Measurements from ENCODE around the gene AADACL2.

- TF ChIP-seq, protein P1, sequence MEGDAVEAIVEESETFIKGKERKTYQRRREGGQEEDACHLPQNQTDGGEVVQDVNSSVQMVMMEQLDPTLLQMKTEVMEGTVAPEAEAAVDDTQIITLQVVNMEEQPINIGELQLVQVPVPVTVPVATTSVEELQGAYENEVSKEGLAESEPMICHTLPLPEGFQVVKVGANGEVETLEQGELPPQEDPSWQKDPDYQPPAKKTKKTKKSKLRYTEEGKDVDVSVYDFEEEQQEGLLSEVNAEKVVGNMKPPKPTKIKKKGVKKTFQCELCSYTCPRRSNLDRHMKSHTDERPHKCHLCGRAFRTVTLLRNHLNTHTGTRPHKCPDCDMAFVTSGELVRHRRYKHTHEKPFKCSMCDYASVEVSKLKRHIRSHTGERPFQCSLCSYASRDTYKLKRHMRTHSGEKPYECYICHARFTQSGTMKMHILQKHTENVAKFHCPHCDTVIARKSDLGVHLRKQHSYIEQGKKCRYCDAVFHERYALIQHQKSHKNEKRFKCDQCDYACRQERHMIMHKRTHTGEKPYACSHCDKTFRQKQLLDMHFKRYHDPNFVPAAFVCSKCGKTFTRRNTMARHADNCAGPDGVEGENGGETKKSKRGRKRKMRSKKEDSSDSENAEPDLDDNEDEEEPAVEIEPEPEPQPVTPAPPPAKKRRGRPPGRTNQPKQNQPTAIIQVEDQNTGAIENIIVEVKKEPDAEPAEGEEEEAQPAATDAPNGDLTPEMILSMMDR (IDR thresholded peaks at IDR 0.05; ENCODE audit: low read depth, low read length), result no peak
- no peak for TF ChIP-seq EZH2phosphoT487 (IDR thresholded peaks at IDR 0.05; ENCODE audit: low read depth)
Measured at GRCh38 chr3:151740581-151740980, 6.9 kb downstream of the AADACL2 start.
